ENCODE data around the gene SLC25A6.
"Not testable (repeated sequence)": the region's sequence is repeated elsewhere in the genome, so short reads cannot be mapped to it uniquely, and the experiment has no call there.

SLC25A6 gene

DNA sequence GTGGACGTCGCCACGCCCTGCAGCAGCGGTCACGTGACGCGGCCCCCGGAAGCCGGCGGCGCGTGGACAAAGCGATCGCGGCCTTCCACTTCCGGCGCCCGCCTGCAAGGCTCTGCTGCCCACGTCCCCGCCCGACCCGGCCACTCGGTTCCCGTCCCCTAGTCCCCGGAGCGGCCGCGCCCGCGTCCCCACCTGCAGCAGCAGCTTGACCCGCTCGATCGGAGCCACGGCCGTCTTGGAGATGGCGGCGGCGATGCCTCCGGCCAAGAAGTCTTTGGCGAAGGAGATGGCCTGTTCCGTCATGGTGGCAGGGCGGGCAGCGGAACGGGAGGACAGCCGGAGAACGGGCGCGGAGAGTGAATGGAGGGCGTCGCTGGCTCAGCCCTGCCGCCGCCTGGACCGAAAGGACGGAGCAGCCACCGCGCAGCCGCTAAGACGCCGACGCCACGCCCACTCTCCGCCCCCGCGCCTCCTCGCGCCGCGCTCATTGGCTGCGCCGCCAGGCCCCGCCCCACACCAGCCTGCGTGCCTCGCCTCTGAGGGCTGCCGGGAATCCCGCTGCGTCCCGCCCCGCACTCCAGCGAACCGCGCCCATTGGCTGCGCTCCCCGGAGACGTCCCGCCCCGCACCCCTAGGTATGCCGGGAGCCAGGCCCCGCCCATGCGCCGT, at the start of gene SLC25A6:
SLC25A6 (minus strand) TSS at position 407 of the 669 bp plus-strand sequence; CDS start at position 303, 104 bp downstream.
- no peak for DNase-seq

DNA sequence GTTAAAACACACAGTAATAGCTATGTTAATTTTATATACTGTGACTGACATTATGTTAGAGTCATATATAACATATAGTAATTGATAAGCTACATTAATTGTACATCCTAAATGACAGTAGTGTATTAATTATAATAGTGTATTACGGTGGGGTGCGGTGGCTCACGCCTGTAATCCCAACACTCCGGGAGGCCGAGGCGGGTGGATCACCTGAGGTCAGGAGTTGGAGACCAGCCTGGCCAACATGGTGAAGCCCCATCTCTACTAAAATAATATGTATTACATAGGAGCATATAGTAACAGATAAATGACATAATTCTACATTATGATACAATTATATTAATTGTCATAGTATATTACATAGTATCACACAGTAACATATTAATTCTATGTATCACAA, 48.6 kb upstream of the SLC25A6 start:
- DNase-seq: no peak

DNA sequence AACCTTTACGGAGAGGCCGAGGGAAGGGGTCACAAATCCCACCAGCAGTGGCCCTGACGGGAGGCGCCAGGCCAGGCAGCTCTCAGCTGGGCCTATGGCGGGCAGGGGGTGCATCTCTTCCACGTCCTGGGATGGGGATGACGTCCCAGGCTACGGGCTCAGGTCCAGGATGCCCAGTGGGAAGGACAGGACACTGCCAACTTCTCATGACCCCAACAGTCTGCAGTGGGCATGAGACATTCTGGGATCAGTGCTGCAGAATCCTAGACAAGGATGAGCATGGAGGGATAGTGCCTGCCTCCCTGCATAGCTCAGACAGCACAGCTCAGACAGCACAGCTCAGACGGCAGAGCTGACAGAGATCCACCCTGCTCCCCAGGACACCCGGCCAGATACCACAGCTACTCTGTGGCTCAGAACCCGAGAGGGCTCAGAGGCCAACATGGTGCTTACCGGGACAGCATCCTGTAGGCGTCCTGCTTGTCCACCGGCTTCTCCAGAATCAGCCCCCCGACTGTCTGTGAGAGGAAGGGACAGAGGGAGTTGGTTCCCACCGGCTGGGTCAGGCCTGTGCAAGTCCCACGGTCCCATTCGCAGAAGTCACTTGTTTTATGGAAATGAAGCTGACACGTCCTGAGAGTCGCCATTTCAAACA, 43.5 kb upstream of the SLC25A6 start:
- no peak for DNase-seq

DNA sequence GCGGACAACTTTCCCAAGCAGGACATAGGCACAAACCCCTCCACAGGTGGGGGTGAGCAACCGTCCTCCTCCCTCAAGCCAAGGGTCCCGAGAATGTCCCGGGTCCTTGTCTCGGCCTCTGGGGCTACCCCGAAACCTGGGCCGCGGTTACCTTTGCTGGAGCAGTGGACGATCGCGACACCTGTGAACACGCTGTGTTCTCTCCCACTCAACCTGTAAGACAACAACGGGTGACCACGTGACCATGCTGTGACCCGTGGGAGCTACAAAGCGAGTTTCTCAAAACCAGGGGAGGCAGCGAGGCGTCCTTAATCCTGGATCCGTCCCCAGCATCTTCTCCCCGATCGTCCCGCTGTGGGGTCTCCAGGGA, 42.9 kb upstream of the SLC25A6 start:
- DNase-seq: no peak

DNA sequence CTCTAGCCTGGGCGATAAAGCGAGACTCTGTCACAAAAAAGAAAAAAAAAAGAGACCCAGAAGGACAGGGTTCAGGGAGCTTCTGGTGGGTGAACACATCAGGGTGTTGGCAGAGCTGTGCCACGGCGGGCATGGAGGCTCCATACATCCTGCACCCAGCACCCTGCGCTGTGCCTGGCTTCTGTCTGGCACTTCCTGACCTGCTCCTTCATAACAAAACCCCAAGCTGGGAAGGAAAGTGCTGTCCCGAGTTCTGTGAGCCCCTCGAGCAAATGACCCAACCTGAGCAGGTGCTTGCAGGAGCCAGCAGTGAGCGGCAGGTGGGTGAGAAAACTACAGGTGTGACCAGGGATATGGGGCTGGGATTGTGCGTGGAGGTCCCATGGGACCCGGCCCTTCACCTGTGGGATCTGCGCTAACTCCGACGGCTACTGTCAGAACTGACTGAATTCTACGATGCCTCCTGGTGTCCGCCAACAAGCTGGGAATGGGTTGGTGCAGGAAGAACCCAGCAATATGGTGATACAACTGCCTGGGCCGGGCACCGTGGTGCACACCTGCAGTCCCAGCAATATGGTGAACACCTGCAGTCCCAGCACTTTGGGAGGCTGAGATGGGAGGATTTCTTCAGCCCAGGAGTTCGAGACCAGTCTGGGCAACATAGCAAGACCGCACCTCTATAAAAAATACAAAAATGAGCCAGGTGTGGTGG, 41.9 kb upstream of the SLC25A6 start:
- no peak for DNase-seq

DNA sequence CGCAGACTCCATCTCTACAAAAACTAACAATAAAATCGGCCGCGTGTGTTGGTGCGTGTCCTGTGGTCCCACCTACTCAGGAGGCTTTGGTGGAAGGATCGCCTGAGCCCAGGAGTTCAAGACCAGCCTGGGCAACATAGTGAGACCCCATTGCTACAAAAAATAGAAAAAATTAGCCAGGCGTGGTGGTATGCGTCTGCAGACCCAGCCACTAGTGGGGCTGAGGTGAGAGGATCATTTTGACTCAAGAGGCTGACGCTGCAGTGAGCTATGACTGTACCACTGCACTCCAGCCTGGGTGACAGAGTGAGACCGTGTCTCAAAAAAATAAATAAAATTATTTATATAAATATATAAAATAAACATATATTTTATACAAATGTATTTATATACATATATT, 38.5 kb upstream of the SLC25A6 start:
- DNase-seq: no peak

DNA sequence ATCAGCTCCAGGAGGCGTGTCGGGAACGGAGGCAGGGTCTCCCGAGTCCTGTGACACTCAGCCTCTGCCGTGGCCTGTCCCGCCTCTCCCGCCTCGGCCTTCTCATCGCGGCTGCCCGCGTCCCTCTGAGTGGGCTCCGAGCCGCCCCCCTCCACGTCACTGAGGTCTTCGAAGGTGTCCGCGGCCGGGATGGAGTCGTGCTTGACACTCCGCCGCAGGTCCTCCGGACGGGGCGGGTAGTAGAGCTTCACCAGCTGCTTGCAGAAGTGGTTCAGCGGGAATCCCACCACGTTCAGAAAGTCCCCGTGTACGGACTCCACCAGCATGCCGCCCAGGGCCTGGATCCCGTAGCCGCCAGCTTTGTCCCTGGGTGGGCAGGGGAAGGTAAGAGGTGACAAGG, 35.8 kb upstream of the SLC25A6 start:
- no peak for DNase-seq

DNA sequence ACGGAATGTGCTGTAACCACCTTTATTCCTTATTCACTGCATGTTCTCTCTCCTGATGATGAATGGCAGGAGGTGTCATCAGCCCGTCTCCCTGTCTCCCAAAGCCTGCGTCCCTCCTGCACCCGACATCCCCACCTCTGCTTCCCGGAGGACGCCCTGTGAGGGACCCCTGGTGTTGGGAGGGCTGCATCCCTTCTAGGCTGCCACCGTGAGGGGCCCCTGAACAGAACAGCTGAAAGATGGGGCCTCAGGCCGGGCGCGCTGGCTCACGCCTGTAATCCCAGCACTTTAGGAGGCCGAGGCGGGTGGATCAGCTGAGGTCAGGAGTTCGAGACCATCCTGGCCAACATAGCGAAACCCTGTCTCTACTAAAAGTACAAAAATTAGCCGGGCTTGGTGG, 34.4 kb upstream of the SLC25A6 start:
- not testable (repeated sequence) for DNase-seq

DNA sequence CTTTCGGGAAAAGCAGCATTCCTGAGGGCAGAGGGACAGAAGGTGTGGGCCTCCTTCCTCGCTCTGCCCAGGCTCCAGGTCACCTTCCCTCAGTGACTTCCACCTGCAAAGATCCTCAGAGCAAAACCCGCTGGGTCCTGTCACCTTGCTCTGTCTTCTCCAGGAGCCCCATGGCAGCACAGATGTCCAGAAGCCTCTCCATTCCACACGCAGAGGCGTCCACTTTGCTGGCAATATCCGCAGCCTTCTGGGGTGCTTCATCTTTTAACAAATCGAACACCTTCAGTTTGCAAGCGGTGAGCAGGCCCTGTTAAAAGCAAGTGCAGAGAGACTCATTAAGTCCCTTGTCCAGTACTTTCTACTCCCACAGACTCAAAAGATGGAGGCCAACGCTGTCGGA, 33.5 kb upstream of the SLC25A6 start:
- no peak for DNase-seq

DNA sequence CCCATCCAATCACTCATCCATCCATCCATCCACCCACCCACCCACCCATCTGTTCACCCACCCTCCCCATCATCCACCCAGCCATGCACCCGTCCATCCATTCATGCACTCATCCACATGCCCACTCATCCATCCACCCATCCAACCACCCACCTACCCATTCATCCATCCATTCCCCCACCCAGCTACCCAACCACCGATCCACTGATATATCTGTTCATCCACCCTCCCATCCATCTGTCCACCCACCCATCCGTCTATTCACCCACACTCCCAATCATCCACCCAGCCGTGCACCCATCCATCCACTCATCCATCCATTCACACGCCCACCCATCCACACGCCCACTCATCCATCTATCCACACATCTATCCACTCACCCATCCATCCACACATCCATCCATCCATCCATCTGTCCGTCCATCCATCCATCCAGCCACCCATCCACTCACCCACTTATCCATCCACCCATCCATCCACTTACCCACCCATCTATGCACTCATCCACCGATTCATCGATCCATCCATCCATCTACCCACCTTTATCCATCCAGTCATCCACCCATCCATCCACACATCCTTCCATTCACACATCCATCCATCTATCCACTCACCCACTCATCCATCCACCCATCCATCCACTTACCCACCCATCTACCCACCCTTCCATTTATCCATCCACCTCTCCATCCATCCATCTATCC, 32.4 kb upstream of the SLC25A6 start:
- DNase-seq: no peak

DNA sequence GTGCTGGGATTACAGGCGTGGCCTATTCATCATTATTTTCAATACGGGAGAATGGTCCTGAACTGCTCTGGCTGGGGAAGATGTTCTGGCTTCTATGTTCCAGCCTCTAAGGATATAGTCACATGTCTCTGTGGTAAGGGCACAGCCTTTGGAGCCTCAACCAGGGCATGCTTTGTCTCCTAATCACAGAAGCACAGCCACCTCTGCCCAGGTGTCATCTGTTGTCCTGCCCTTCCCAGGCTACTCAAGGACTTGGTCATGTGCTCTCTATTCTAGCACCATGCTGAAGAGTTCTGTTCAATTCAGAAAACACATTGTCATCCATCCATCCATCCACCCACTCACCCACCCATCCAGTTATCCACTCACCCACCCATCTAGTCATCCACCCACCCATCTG, 31.3 kb upstream of the SLC25A6 start:
- DNase-seq: no peak

DNA sequence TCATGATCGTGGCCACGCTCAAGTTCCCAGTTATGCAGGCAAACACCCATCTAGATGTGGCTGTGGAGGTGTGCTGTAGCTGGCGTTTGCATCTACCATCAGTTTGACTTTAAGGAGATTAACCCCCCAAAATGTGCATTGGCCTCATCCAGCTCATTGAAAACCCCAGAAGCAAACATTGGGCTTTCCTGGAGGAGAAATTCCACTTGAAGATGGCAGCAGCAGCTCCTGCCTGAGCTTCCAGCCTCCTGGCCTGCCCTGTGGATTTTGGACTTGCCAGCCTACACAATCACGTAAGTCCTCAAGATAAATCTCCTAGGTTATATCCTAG, 30.2 kb upstream of the SLC25A6 start:
- no peak for DNase-seq

DNA sequence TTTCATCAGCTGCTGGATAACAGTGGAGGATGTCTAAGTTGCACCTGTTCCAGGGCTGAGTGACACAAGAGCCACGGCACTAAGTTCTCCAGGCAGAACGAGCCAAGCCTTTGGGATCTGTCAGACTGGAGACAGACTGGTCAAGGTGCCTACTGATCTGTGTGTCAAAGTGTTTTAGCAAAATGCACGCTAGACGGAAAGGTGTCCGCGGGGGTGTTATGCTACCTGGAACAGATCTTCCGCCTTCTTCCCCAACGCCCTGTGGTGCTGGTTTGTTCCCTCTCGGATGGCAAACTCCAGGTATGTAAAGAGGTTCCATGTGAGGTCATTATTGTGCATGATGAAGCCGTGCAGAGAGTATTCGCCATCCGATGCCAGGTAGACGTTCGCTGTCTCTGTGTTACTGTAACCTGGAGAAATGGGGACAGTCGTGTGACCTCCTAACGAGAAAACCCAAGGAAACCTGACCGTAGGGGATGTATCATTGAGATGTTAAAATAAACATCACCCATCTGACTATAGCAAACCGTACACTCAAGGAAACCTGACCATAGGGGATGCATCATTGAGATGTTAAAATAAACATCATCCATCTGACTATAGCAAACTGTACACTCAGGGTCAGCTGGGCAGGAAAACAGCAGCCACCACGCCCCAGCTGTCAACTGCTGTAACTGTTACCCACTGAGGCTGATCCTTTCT, 29.7 kb upstream of the SLC25A6 start:
- no peak for DNase-seq

DNA sequence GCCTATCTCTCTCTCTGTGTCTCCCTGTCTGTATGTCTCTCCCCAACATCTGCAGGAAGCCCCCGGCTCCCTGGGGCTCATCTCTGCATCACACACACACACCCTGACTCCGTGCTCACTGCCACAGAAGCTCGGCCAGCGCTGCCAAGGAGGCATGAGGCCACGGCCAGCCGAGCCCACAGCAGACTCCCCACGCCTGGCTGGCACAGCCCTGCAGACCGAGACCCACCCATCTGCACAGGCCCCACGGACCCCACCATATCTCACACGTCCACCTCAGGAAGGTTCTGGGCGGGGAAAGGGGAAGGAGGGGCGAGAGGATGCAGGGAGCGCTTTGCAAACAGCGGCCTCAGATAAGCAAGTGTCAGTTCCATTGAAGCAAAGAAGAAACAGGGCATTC, 28.5 kb upstream of the SLC25A6 start:
- DNase-seq: no peak

DNA sequence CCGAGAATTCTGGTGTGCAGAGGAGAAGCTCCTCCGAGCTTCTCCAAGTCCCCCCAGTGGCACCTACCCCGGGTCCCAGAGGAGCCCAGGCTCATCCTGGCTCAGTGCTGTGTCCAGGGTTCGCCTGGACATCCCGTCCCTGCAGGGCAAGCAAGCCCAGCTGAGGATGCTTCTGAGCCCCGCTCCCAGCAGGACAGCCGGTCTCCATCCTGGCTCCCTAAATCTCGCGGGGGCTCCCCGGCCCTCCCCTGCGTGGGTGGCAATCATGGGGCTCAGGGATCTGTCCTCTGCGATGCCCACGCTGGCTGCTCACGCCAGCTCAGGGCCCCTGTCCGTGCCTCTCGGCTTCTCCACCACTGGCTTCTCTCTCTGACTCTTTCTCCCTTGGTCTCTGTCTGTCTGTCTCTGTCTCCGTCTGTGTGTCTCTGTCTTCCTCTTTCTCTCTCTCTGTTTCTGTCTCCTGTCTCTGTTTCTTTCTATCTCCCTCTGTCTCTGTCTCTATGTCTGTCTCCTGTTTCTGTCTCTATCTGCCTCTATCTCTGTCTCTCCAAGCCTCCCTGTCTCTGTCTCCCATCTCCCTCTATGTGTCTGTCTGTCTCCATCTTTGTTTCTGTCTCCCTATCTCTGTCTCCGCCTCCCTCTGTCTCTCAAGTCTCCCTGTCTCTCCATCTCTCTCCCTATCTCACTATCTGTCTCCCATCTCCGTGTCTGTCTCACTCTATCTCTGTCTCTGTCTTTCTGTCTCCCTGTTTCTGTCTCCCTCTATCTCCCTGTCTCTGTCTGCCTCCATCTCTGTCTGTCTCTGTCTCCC, 27.8 kb upstream of the SLC25A6 start:
- no peak for DNase-seq

DNA sequence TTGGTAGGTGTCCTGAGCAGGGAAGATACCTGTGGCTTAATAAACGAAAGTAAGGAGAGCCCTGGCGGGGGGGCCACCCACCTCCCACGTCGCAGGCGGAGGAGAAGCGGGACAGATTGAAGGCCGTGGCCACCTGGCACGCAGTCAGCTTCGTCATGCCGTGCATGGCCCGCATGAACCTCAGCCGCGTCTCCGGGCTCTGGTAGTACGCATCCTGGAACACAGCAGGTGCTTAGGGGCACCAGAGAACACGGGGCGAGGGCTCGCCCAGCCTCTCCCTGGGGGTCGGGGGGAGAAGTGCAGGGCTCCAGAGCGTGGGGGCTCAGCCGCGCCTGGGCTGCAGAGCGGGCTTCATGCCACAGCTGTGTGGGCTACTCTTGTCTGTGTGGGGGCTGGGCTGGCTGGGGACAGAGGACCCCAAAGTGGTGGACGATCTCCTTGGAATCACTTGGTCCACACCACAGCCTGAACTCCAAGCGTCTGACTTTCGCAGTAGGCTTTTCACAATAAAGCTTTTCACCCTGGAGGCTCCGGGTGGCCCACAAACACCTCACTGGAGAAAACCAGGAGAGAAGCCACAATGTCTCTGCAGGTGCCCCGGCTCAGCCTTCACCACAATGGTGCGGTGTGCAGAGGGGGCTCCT, 27.1 kb upstream of the SLC25A6 start:
- no peak for DNase-seq

DNA sequence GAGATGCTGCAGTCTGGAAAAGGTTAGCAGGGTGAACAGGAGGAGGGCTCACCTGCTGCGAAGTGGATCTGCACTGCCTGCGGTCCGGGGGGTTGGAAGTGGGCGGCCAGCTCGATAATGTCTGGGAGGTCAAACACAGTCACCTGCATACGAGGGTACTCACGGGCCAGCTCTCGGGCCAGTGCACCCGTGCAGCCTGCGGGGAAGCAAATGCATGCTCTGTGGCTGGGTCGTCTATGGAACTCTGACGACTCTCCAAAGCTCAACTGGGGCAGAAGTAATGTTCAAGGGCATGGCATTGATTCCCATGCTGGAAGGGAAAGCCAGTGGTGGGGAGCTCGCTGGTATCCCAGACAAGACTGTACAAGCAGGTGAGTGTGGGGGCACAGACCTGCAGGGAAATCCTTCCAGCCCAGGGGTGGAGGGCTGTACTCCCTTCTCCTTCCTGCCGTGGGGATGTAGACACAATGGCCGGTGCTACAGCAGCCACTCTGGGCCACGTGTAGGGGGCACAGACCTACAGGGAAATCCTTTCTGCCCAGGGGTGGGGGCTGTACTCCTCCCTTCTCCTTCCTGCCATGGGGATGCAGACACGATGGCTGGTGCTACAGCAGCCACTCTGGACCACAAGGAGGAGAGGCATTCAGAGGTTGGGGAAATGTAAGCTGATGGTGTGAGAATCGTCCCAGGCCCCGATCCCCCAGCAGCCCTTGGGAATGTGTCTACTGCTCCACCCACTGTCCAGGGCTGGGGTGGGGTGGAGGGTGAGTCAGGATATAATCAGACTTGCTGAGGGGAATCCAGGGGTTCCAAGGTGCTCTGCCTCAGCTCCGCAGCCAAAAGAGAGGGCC, 26.2 kb upstream of the SLC25A6 start:
- no peak for DNase-seq

DNA sequence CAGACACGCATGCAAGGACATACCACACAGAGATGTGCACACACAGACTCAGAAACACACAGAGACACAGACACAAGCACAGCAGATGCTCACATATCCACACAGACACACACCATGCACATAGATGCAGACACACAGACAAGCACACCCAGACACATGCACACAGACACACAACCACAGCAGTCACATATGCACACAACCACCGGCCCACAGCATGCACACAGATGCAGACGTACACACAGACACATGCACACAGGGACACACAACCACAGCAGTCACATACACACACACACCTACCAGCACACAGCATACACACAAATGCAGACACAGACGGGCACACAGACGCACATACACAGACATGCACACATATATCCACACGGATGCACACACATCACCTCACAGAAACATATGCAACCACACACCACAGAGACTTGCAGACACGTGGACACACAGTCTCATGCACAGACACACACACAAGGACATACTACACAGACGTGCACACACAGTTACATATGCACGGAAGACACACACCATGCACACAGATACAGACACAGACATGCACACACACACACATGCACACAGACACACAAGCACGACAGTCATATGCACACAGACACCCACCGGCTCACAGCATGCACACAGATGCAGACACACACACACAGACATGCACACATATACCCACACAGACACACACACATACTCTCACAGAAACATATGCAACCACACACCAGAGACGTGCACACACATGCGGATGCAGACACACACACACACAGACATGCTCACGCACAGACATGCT, 25.2 kb upstream of the SLC25A6 start:
- DNase-seq: no peak

DNA sequence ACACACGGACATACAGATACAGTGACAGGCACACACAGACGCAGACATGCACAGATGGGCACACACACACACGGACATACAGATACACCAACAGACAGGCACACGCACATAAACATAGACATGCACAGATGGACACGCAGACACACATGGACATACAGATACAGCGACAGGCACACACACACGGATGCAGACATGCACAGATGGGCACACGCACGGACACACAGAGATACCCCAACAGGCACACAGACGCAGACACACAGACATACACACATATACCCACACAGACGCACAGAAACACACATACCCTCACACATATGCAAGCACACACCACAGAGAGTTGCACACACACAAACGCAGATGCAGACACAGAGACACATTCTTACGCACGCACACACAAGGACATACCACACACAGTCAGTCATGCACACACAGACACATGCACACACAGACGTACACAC, 24.4 kb upstream of the SLC25A6 start:
- DNase-seq: no peak
